OCI-LY7 (cell line): Measurements from ENCODE around the gene TFAP2C.

Source experiments
- CTCF ChIP-seq: fragments of 200-600 bp; sonication (generic); conservative IDR thresholded peaks from 2 replicates; pipeline ENCODE4 v1.5.1; 2014; ENCODE audit warnings: mild to moderate bottlenecking, antibody characterized with exemption, low read length, moderate library complexity, mixed read lengths
- EZH2phosphoT487 ChIP-seq: fragments of 200-600 bp; sonication (generic); IDR thresholded peaks from 2 replicates; pipeline ENCODE4 v1.6.1; 2018; ENCODE audit warnings: low read depth, borderline replicate concordance, mild to moderate bottlenecking, mixed run types, antibody characterized with exemption, low read length, moderate library complexity, mixed read lengths

GRCh38 chr20:56614196-56614595, 14.9 kb upstream of the TFAP2C start:
- TF ChIP-seq CTCF = no peak
- no peak for TF ChIP-seq EZH2phosphoT487
